Adrenal gland (tissue), 12 donors: Measurements from ENCODE around the gene ADORA1. TPM values are rescaled to one million over a fixed set of nuclear protein-coding genes. Genes with fewer than 3 reads are reported as not detected.
A peak's percentile ranks its signal among the peaks of the same experiment; 100 is the strongest.

Experiments
- DNase-seq, 7 donors: peaks; one replicate each; pipeline ENCODE4 v3.0.0-alpha.2; 2019 to 2020
- H3K27ac ChIP-seq, 5 donors: fragments of 200-600 bp; sonication (generic) in 4 of 5; 1 replicate in 3 of 5; 2 replicates in 2 of 5; pipeline versions ENCODE4 v1.5.1 to v1.8.0; 2016 to 2020; ENCODE audit warnings: mild to moderate bottlenecking in 1 of 5
- H3K27me3 ChIP-seq: fragments of 200-600 bp; 2 replicates; pipeline ENCODE4 v1.8.0; 2021
- H3K36me3 ChIP-seq, 2 donors: fragments of 200-600 bp; replicated peaks in 1 of 2; 1 replicate in 1 of 2; 2 replicates in 1 of 2; pipeline versions ENCODE4 v1.5.1 to v1.8.0; 2018 to 2022
- H3K4me1 ChIP-seq, 2 donors: fragments of 200-600 bp; replicated peaks in 1 of 2; 1 replicate in 1 of 2; 2 replicates in 1 of 2; pipeline versions ENCODE4 v1.5.1 to v1.8.0; 2018 to 2021
- H3K4me3 ChIP-seq, 4 donors: fragments of 200-600 bp; sonication (generic) in 3 of 4; one replicate each; pipeline ENCODE4 v1.5.1; 2016 to 2018
- H3K9me3 ChIP-seq, 3 donors: fragments of 200-600 bp; sonication (generic) in 1 of 3; replicated peaks in 1 of 3; 1 replicate in 2 of 3; 2 replicates in 1 of 3; pipeline versions ENCODE4 v1.5.1 to v1.8.0; 2016 to 2021
- CTCF ChIP-seq, 6 experiments: fragments of 450-650 bp in 4 of 6; fragments of 200-600 bp in 2 of 6; sonication (generic) in 1 of 6; IDR thresholded peaks; 1 replicate in 5 of 6; 2 replicates in 1 of 6; pipeline versions ENCODE4 v1.5.1 to v1.8.0; 2016 to 2021; ENCODE audit warnings: antibody characterized with exemption in 6 of 6, mild to moderate bottlenecking in 2 of 6, moderate library complexity in 1 of 6
- POLR2A ChIP-seq, 2 donors: fragments of 450-650 bp; IDR thresholded peaks; one replicate each; pipeline ENCODE4 v1.6.1; 2017; ENCODE audit warnings: antibody characterized with exemption in 2 of 2, mild to moderate bottlenecking in 2 of 2, moderate library complexity in 1 of 2
- WGBS, 4 donors: extraction: QIAGEN DNeasy Blood & Tissue Kit in 2 of 4; methylation state at CpG; one replicate each; pipeline versions ENCODE4 v1.1.5 to v1.1.7; 2013 to 2017; 5-methylcytosine and 5-hydroxymethylcytosine counted together
- intact Hi-C, 2 donors: fragments of 100-400 bp; cut with DNase I; formaldehyde crosslinking; loops; one replicate each; pipeline versions ENCODE4 v1.14.1 to v1.15.0; 2022 to 2023
- polyA plus RNA-seq, 3 donors: library from polyadenylated mRNA; stranded (reverse); fragments of 200-250 nt in 2 of 3; fragments of 350-450 nt in 1 of 3; fragmentation: Illumina TruSeq in 1 of 3; extraction: RNeasy Lipid Tissue Mini Kit (QIAGEN cat#74804) in 1 of 3; gene quantifications; one replicate each; pipeline ENCODE4 v1.2.3, GENCODE V29; 2013 to 2014
- total RNA-seq, 9 donors: library from RNA; depleted of rRNA in 4 of 9; stranded (reverse); fragments of >200 nt in 4 of 9; fragments of 120-200 nt in 1 of 9; fragmentation: NEBNext Ultra II Directional in 1 of 9; extraction: Animal tissue kit (Norgen Biotek cat#: 25700) in 1 of 9; gene quantifications; one replicate each; pipeline versions ENCODE4 v1.1.0 to v1.2.4, GENCODE V29; 2013 to 2023
- donor health status: healthy with polysubstance abuse.
- donor health status: Bipolar disorder and iron deficiency.
- donor health status: DM: yes; HTN: yes; CAD: no.
- donor health status: DM: no; HTN: no; CAD: no.
- donor health status: DM: no; HTN: no; CAD: no.
- donor health status: DM: yes; HTN: yes; CAD: no.

ADORA1 gene
- total and polyA plus RNA-seq, 12 donors: 0.14 to 1.7 (median 0.59) TPM

DNA sequence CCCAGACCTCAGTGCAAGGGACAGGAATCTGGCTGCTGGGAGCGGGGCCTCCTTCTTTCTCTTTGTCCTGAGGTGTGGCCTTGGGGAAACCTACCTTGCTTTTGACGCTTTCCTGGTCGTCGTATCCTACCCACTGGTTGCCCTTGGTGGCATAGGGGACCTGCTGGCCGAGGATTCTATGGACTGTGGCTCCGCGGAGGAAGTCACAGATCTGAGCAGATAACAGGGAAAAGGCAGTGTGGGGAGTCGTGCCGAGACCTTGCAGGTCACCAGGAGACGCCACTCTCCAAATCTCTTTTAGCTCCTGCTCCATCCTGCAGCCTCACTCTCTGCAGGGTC lies 52.1 kb downstream of the ADORA1 start:
- Histone ChIP-seq H3K9me3 (no peaks in the 10 kb centered on the region), H3K27ac (no peak overlapping the region), H3K4me3 (no peak overlapping the region), H3K36me3 (no peaks in the 10 kb centered on the region), H3K27me3 (no peaks in the 10 kb centered on the region), H3K4me1 (peaks cover 4 to 14% of the 10 kb centered on the region in 2 donors)
- DNase-seq: no peak
- intact Hi-C loops: no loop called here
- TF ChIP-seq POLR2A (IDR thresholded peaks at IDR 0.05) (no peak), CTCF (IDR thresholded peaks at IDR 0.05) (no peak)
- 90 to 98% (median 92%) methylated on average over 4 to 10 of the region's 10 CpGs for WGBS, 4 donors

- intact Hi-C loops: no loop called here
- WGBS, 4 donors: 89 to 92% (median 89%) methylated on average over 11 of the region's 11 CpGs
- Histone ChIP-seq H3K27ac (no peak overlapping the region), H3K4me3 (no peak overlapping the region), H3K36me3 (no peaks in the 10 kb centered on the region), H3K27me3 (no peaks in the 10 kb centered on the region), H3K9me3 (no peaks in the 10 kb centered on the region), H3K4me1 (peaks cover 4 to 14% of the 10 kb centered on the region in 2 donors)
- no peak for TF ChIP-seq POLR2A (IDR thresholded peaks at IDR 0.05)
- TF ChIP-seq CTCF (IDR thresholded peaks at IDR 0.05): no peak
- DNase-seq: no peak
Observed at GRCh38 chr1:203180611-203181330, 53.2 kb downstream of the ADORA1 start.

- Histone ChIP-seq H3K9me3 (no peaks in the 10 kb centered on the region), H3K36me3 (no peaks in the 10 kb centered on the region), H3K27ac (no peak overlapping the region), H3K4me1 (peaks cover 4 to 14% of the 10 kb centered on the region in 2 donors), H3K4me3 (no peak overlapping the region), H3K27me3 (no peaks in the 10 kb centered on the region)
- 67 to 92% (median 85%) methylated on average over 8 to 10 of the region's 10 CpGs for WGBS, 4 donors
- DNase-seq: no peak
- intact Hi-C loops: no loop called here
- TF ChIP-seq CTCF (IDR thresholded peaks at IDR 0.05) (no peak), POLR2A (IDR thresholded peaks at IDR 0.05) (no peak)
Observed at GRCh38 chr1:203181586-203182386, 54.3 kb downstream of the ADORA1 start.

DNA sequence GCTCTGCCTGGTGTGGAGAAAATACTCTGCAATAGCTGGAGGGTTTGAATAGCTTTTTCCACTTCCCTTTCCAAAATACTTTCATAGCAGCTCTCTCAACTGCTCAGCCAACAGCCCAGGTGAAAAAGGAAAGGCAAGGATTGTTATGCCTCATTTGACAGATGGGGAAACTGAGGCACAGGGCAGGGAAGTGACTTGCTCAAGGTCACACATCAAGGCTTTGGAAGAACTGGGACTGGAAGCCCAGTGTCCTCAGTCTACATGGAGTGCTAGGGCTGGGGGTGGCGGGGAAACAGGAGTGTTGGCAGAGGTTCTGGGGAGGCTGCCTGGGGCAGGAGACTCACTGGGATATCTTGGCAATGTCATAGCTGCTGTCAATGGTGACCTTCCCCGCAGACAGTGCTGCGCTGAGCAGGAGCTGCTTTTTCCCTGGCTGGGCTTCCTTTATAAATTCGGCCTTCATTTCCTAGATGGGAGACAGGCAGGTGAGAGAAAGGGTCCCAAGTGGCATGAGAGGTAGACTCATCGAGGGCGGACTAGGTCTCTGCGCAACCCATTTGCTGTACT lies 54.9 kb downstream of the ADORA1 start:
- 71 to 78% (median 75%) methylated on average over 6 to 7 of the region's 7 CpGs for WGBS, 4 donors
- intact Hi-C loops: no loop called here
- Histone ChIP-seq H3K9me3 (no peaks in the 10 kb centered on the region), H3K36me3 (no peaks in the 10 kb centered on the region), H3K27me3 (no peaks in the 10 kb centered on the region), H3K4me1 (peaks cover 3 to 11% of the 10 kb centered on the region in 2 donors), H3K4me3 (no peak overlapping the region), H3K27ac (no peak overlapping the region)
- TF ChIP-seq CTCF (IDR thresholded peaks at IDR 0.05) (no peak), POLR2A (IDR thresholded peaks at IDR 0.05) (no peak)
- DNase-seq: peak in 3 of 7 donors; percentile 28 to 52 (median 32)
